ENCODE measurements around the gene MTA3. TPM values are rescaled to one million over a fixed set of nuclear protein-coding genes. Genes with fewer than 3 reads are reported as not detected.

Gene MTA3
- total RNA-seq, 3 donors from 2014 or later: 11.5 to 18.3 (median 13.5) TPM

GRCh38 chr2:42733852-42734251 lies 165.4 kb downstream of the MTA3 start:
- DNase-seq: no peak
- peaks cover 46% of the 10 kb centered on the region for H3K9me3 Mint-ChIP-seq
- no peaks in the 10 kb centered on the region for H3K4me1 Mint-ChIP-seq (ENCODE audit: low read depth)
- ATAC-seq: no peak
- H3K27me3 Mint-ChIP-seq (ENCODE audit: low read depth): no peaks in the 10 kb centered on the region
- peaks cover 75% of the 10 kb centered on the region for H3K36me3 Mint-ChIP-seq (ENCODE audit: insufficient read depth)
- no peak overlapping the region for H3K4me3 Mint-ChIP-seq

- Mint-ChIP-seq H3K9me3 (peaks cover 34% of the 10 kb centered on the region), H3K27me3 (ENCODE audit: low read depth) (no peaks in the 10 kb centered on the region), H3K4me3 (no peak overlapping the region), H3K4me1 (ENCODE audit: low read depth) (no peaks in the 10 kb centered on the region), H3K36me3 (ENCODE audit: insufficient read depth) (peaks cover 73% of the 10 kb centered on the region)
- DNase-seq: no peak
- no peak for ATAC-seq
These were observed 168.3 kb downstream of the MTA3 start for GRCh38 chr2:42736598-42737322.

- DNase-seq (no peak), ATAC-seq (no peak)
- Mint-ChIP-seq H3K27me3 (ENCODE audit: low read depth) (no peaks in the 10 kb centered on the region), H3K4me3 (no peak overlapping the region), H3K36me3 (ENCODE audit: insufficient read depth) (peaks cover 39% of the 10 kb centered on the region), H3K9me3 (peaks cover 5% of the 10 kb centered on the region), H3K4me1 (ENCODE audit: low read depth) (no peaks in the 10 kb centered on the region)
These were observed 172.7 kb downstream of the MTA3 start for GRCh38 chr2:42741140-42741539.

- Mint-ChIP-seq H3K36me3 (ENCODE audit: insufficient read depth) (peaks cover 28% of the 10 kb centered on the region), H3K9me3 (peaks cover 5% of the 10 kb centered on the region), H3K4me1 (ENCODE audit: low read depth) (no peaks in the 10 kb centered on the region), H3K4me3 (no peak overlapping the region), H3K27me3 (ENCODE audit: low read depth) (no peaks in the 10 kb centered on the region)
- ATAC-seq (no peak), DNase-seq (no peak)
These were observed 174.6 kb downstream of the MTA3 start for GRCh38 chr2:42742740-42743658.

GRCh38 chr2:42743659-42743990 lies 175.2 kb downstream of the MTA3 start:
- H3K27me3 Mint-ChIP-seq (ENCODE audit: low read depth): no peaks in the 10 kb centered on the region
- peaks cover 5% of the 10 kb centered on the region for H3K9me3 Mint-ChIP-seq
- no peak for ATAC-seq
- no peak for DNase-seq
- no peak overlapping the region for H3K4me3 Mint-ChIP-seq
- H3K36me3 Mint-ChIP-seq (ENCODE audit: insufficient read depth): peaks cover 25% of the 10 kb centered on the region
- H3K4me1 Mint-ChIP-seq (ENCODE audit: low read depth): no peaks in the 10 kb centered on the region

GRCh38 chr2:42744545-42745082 lies 176.2 kb downstream of the MTA3 start:
- Mint-ChIP-seq H3K4me3 (no peak overlapping the region), H3K9me3 (no peaks in the 10 kb centered on the region), H3K36me3 (ENCODE audit: insufficient read depth) (peaks cover 21% of the 10 kb centered on the region)

GRCh38 chr2:42747422-42747821 lies 179.0 kb downstream of the MTA3 start:
- ATAC-seq: no peak
- no peak overlapping the region for H3K4me3 Mint-ChIP-seq
- no peaks in the 10 kb centered on the region for H3K27me3 Mint-ChIP-seq (ENCODE audit: low read depth)
- H3K36me3 Mint-ChIP-seq (ENCODE audit: insufficient read depth): peaks cover 13% of the 10 kb centered on the region
- H3K9me3 Mint-ChIP-seq: no peaks in the 10 kb centered on the region
- DNase-seq: no peak
- H3K4me1 Mint-ChIP-seq (ENCODE audit: low read depth): no peaks in the 10 kb centered on the region

More at GRCh38 chr2:42744545-42745082, 176.2 kb downstream of the MTA3 start:
- DNase-seq (no peak), ATAC-seq (no peak)
- Mint-ChIP-seq H3K27me3 (ENCODE audit: low read depth) (no peaks in the 10 kb centered on the region), H3K4me1 (ENCODE audit: low read depth) (no peaks in the 10 kb centered on the region)

GRCh38 chr2:42748840-42749239 lies 180.4 kb downstream of the MTA3 start:
- Mint-ChIP-seq H3K9me3 (no peaks in the 10 kb centered on the region), H3K36me3 (ENCODE audit: insufficient read depth) (peaks cover 17% of the 10 kb centered on the region), H3K27me3 (ENCODE audit: low read depth) (no peaks in the 10 kb centered on the region), H3K4me1 (ENCODE audit: low read depth) (peaks cover 2% of the 10 kb centered on the region), H3K4me3 (no peak overlapping the region)
- DNase-seq (no peak), ATAC-seq (no peak)

GRCh38 chr2:42752314-42752713 lies 183.9 kb downstream of the MTA3 start:
- no peak for ATAC-seq
- Mint-ChIP-seq H3K27me3 (ENCODE audit: low read depth) (no peaks in the 10 kb centered on the region), H3K9me3 (no peaks in the 10 kb centered on the region), H3K36me3 (ENCODE audit: insufficient read depth) (peaks cover 17% of the 10 kb centered on the region), H3K4me1 (ENCODE audit: low read depth) (peaks cover 2% of the 10 kb centered on the region), H3K4me3 (no peak overlapping the region)
- DNase-seq: no peak

GRCh38 chr2:42752816-42753813 lies 184.7 kb downstream of the MTA3 start:
- ATAC-seq (no peak), DNase-seq (no peak)
- no peaks in the 10 kb centered on the region for H3K9me3 Mint-ChIP-seq
- H3K4me3 Mint-ChIP-seq: no peak overlapping the region
- H3K27me3 Mint-ChIP-seq (ENCODE audit: low read depth): no peaks in the 10 kb centered on the region
- H3K36me3 Mint-ChIP-seq (ENCODE audit: insufficient read depth): peaks cover 17% of the 10 kb centered on the region
- peaks cover 2% of the 10 kb centered on the region for H3K4me1 Mint-ChIP-seq (ENCODE audit: low read depth)

- Mint-ChIP-seq H3K36me3 (ENCODE audit: insufficient read depth) (peaks cover 15% of the 10 kb centered on the region), H3K27me3 (ENCODE audit: low read depth) (no peaks in the 10 kb centered on the region), H3K4me1 (ENCODE audit: low read depth) (peaks cover 2% of the 10 kb centered on the region), H3K4me3 (no peak overlapping the region), H3K9me3 (no peaks in the 10 kb centered on the region)
- DNase-seq: no peak
- peak in 1 of 2 donors; percentile 21 for ATAC-seq
These were observed 185.8 kb downstream of the MTA3 start for GRCh38 chr2:42754021-42754775.

GRCh38 chr2:42754776-42755140 lies 186.3 kb downstream of the MTA3 start:
- ATAC-seq (no peak), DNase-seq (no peak)
- no peak overlapping the region for H3K4me3 Mint-ChIP-seq
- H3K9me3 Mint-ChIP-seq: no peaks in the 10 kb centered on the region
- peaks cover 14% of the 10 kb centered on the region for H3K36me3 Mint-ChIP-seq (ENCODE audit: insufficient read depth)
- no peaks in the 10 kb centered on the region for H3K27me3 Mint-ChIP-seq (ENCODE audit: low read depth)
- peaks cover 2% of the 10 kb centered on the region for H3K4me1 Mint-ChIP-seq (ENCODE audit: low read depth)

GRCh38 chr2:42755191-42755880 lies 186.9 kb downstream of the MTA3 start:
- no peak for DNase-seq

More at GRCh38 chr2:42755191-42755880, 186.9 kb downstream of the MTA3 start:
- Mint-ChIP-seq H3K4me3 (no peak overlapping the region), H3K27me3 (ENCODE audit: low read depth) (no peaks in the 10 kb centered on the region), H3K9me3 (no peaks in the 10 kb centered on the region), H3K36me3 (ENCODE audit: insufficient read depth) (peaks cover 12% of the 10 kb centered on the region), H3K4me1 (ENCODE audit: low read depth) (peaks cover 2% of the 10 kb centered on the region)
- ATAC-seq: no peak
